IMR-90 (cell line): ENCODE measurements around the gene POLR3GL. TPM values are rescaled to one million over a fixed set of nuclear protein-coding genes. Genes with fewer than 3 reads are reported as not detected.

ENCODE experiments used
- ATAC-seq: fragments of 200-7000 bp; cut with Tn5 transposase; 2 replicates; pipeline ENCODE4 v1.9.1; 2020; ENCODE audit warnings: low read depth, mild to moderate bottlenecking, moderate library complexity
- BruUV-seq: library from RNA; stranded (reverse); fragments of 400-500 nt; replicated peaks from 2 replicates; lab custom pipeline; 2021; lab: Mats Ljungman, UMichigan
- CTCF ChIA-PET: fragments of 300-600 bp; formaldehyde crosslinking; extraction: SDS; loops from one replicate; lab custom pipeline; 2021; ENCODE audit warnings: antibody characterized with exemption; lab: Yijun Ruan, JAX
- POLR2A ChIA-PET: fragments of 300-600 bp; sonication (Branson Sonifier 250); formaldehyde crosslinking; loops from one replicate; lab custom pipeline; 2022; ENCODE audit warnings: antibody characterized with exemption; ENCODE audit not compliant: unreplicated experiment; lab: Charles Lee
- DNase-seq: peaks from one replicate; pipeline ENCODE4 v3.0.0; 2013
- H2AFZ ChIP-seq: replicated peaks from 2 replicates; pipeline ENCODE3; 2013; ENCODE audit warnings: low read length, mild to moderate bottlenecking; ENCODE audit not compliant: poor library complexity
- H2AK5ac ChIP-seq: 2 replicates; pipeline ENCODE4 v1.6.1; 2013; ENCODE audit warnings: low read depth, low read length, inconsistent platforms
- H2AK9ac ChIP-seq: replicated peaks from 2 replicates; pipeline ENCODE3; 2013; ENCODE audit warnings: mild to moderate bottlenecking, low read depth, low read length, moderate library complexity; ENCODE audit not compliant: poor library complexity
- H2BK120ac ChIP-seq: 2 replicates; pipeline ENCODE4 v1.6.1; 2013; ENCODE audit warnings: low read depth, low read length, inconsistent platforms
- H2BK15ac ChIP-seq: 3 replicates; pipeline ENCODE4 v1.6.1; 2013; ENCODE audit warnings: low read depth, low read length, inconsistent platforms
- H2BK20ac ChIP-seq: 2 replicates; pipeline ENCODE4 v1.6.1; 2013; ENCODE audit warnings: low read depth, mild to moderate bottlenecking, inconsistent platforms, low read length, moderate library complexity
- H2BK5ac ChIP-seq: 2 replicates; pipeline ENCODE4 v1.6.1; 2013; ENCODE audit warnings: mild to moderate bottlenecking, low read depth, low read length, inconsistent platforms; ENCODE audit not compliant: poor library complexity, severe bottlenecking
- H3K14ac ChIP-seq: replicated peaks from 2 replicates; pipeline ENCODE4 v1.6.1; 2013; ENCODE audit warnings: low read depth, low read length, inconsistent platforms
- H3K18ac ChIP-seq: 2 replicates; pipeline ENCODE4 v1.6.1; 2013; ENCODE audit warnings: low read depth, low read length, control low read depth
- H3K23ac ChIP-seq: 2 replicates; pipeline ENCODE4 v1.6.1; 2013; ENCODE audit warnings: low read depth, low read length, inconsistent platforms
- H3K27ac ChIP-seq: 2 replicates; pipeline ENCODE4 v1.5.1; 2013; ENCODE audit warnings: mild to moderate bottlenecking, control low read depth, low read length; ENCODE audit not compliant: insufficient read depth
- H3K27me3 ChIP-seq: 2 replicates; pipeline ENCODE4 v1.6.1; 2013; ENCODE audit warnings: low read length; ENCODE audit not compliant: control insufficient read depth, insufficient read depth
- H3K36me3 ChIP-seq: 2 replicates; pipeline ENCODE4 v1.6.1; 2013; ENCODE audit warnings: low read length, mixed read lengths; ENCODE audit not compliant: control insufficient read depth, insufficient read depth
- H3K4ac ChIP-seq: 2 replicates; pipeline ENCODE4 v1.6.1; 2013; ENCODE audit warnings: low read depth, low read length, inconsistent platforms
- H3K4me1 ChIP-seq: 2 replicates; pipeline ENCODE4 v1.6.1; 2013; ENCODE audit warnings: low read length, mixed read lengths; ENCODE audit not compliant: control insufficient read depth, insufficient read depth
- H3K4me2 ChIP-seq: 2 replicates; pipeline ENCODE4 v1.6.1; 2013; ENCODE audit warnings: low read depth, mild to moderate bottlenecking, control low read depth, low read length, moderate library complexity
- H3K4me3 ChIP-seq: 2 replicates; pipeline ENCODE4 v1.5.1; 2013; ENCODE audit warnings: low read depth, mild to moderate bottlenecking, control low read depth, low read length, moderate library complexity; ENCODE audit not compliant: insufficient read depth
- H3K56ac ChIP-seq: 2 replicates; pipeline ENCODE4 v1.6.1; 2013; ENCODE audit warnings: low read length, inconsistent platforms; ENCODE audit not compliant: insufficient read depth; ENCODE audit errors: extremely low read depth
- H3K79me1 ChIP-seq, 2 experiments: 2 replicates each; pipeline ENCODE4 v1.6.1; 2013; ENCODE audit warnings: low read length in 2 of 2, inconsistent platforms in 1 of 2, low read depth in 1 of 2
- H3K9ac ChIP-seq: 2 replicates; pipeline ENCODE4 v1.6.1; 2013; ENCODE audit warnings: low read depth, low read length, control low read depth
- H3K9me1 ChIP-seq: 2 replicates; pipeline ENCODE4 v1.6.1; 2013; ENCODE audit warnings: low read length, inconsistent platforms; ENCODE audit not compliant: insufficient read depth
- H3K9me3 ChIP-seq: 2 replicates; pipeline ENCODE4 v1.6.1; 2013; ENCODE audit warnings: low read length; ENCODE audit not compliant: control insufficient read depth, insufficient read depth
- H4K20me1 ChIP-seq: 2 replicates; pipeline ENCODE4 v1.6.1; 2013; ENCODE audit warnings: low read length, inconsistent platforms; ENCODE audit not compliant: insufficient read depth
- H4K5ac ChIP-seq: 2 replicates; pipeline ENCODE4 v1.6.1; 2013; ENCODE audit warnings: mild to moderate bottlenecking, low read depth, low read length, control low read depth
- H4K8ac ChIP-seq, 2 experiments: 2 replicates each; pipeline ENCODE4 v1.6.1; 2013; ENCODE audit warnings: low read depth in 2 of 2, low read length in 2 of 2, control low read depth in 1 of 2, inconsistent platforms in 1 of 2
- H4K91ac ChIP-seq: 2 replicates; pipeline ENCODE4 v1.6.1; 2013; ENCODE audit warnings: low read depth, low read length, inconsistent platforms; ENCODE audit not compliant: insufficient read depth
- CHD1 ChIP-seq: IDR thresholded peaks from 2 replicates; pipeline ENCODE4 v1.6.1; 2012; ENCODE audit warnings: low read depth, low read length, improper control_type of control experiment
- RAD21 ChIP-seq: IDR thresholded peaks from 2 replicates; pipeline ENCODE4 v1.6.1; 2012; ENCODE audit warnings: low read length, improper control_type of control experiment
- WGBS, 2 experiments: methylation state at CpG; one replicate each; pipeline versions ENCODE4 v1.1.5 to v1.1.7; 2013; ENCODE audit warnings: missing lambda C conversion rate in 2 of 2; ENCODE audit not compliant: insufficient read length in 1 of 2; ENCODE audit errors: extremely low coverage in 2 of 2; 5-methylcytosine and 5-hydroxymethylcytosine counted together
- dilution Hi-C: fragments of 300-500 bp; cut with HindIII; formaldehyde crosslinking; loops from one replicate; pipeline ENCODE4 v1.14.3; 2018; ENCODE audit warnings: low sequenced_read_pairs; ENCODE audit not compliant: unreplicated experiment
- in situ Hi-C: fragments of 300-500 bp; cut with MboI; formaldehyde crosslinking; loops from 3 replicates; pipeline ENCODE4 v1.14.3; 2019; ENCODE audit warnings: low sequenced_read_pairs, inconsistent platforms, mixed read lengths
- intact Hi-C: fragments of 100-400 bp; cut with micrococcal nuclease; formaldehyde crosslinking; loops from 2 replicates; pipeline ENCODE4 v1.10.0; 2022
- polyA plus RNA-seq, 3 experiments: library from polyadenylated mRNA; depleted of rRNA; stranded (reverse); fragments of >200 nt; gene quantifications; 2 replicates each; pipeline ENCODE4 v1.2.3, GENCODE V29; 2012; ENCODE audit warnings: low replicate concordance in 1 of 3
- total RNA-seq: library from RNA; depleted of rRNA; stranded (reverse); fragments of >200 nt; gene quantifications from 2 replicates; pipeline ENCODE4 v1.2.3, GENCODE V29; 2012

Gene POLR3GL
- total and polyA plus RNA-seq, 2 of the 4 experiments (the other 2 are of a cell fraction), result 7.9 to 16.3 TPM

- H2BK15ac ChIP-seq, result peak overlapping the region; percentile 77
- CTCF ChIA-PET, result interaction anchor here (0.9 to 3.4 kb wide), 6 partner anchors 12 to 134 kb away, joined by 3 to 29 read pairs (median 4); partner anchors contain the start of genes NUDT17, RBM8A and TXNIP
- peak overlapping the region; percentile 82 for H2AK5ac ChIP-seq
- peaks cover 0 to 12% of the 10 kb centered on the region in 2 experiments; a peak in 3 of 4 replicates for H3K79me1 ChIP-seq
- H3K4me3 ChIP-seq, result no peak overlapping the region
- H2BK5ac ChIP-seq, result peak overlapping the region; percentile 89
- peak overlapping the region; percentile 16; the same call in 1 of the 2 replicates for H3K9ac ChIP-seq
- no peaks in the 10 kb centered on the region for H4K20me1 ChIP-seq
- peak overlapping the region; percentile 89 for H3K4ac ChIP-seq
- H4K91ac ChIP-seq, result peak overlapping the region; percentile 82
- no CpG with 5 or more reads among the region's 7 CpGs for WGBS, 2 experiments
- intact Hi-C loops, result loop anchor here (1.0 kb wide), 1 partner anchor 15 kb away; no protein-coding TSS in a partner anchor
- H2AK9ac ChIP-seq, result peak overlapping the region; percentile 93
- in situ Hi-C loops, result no loop called here
- peak overlapping the region; percentile 88 for H3K14ac ChIP-seq
- H2BK20ac ChIP-seq, result peak overlapping the region; percentile 68
- peak overlapping the region; percentile 84 for H3K56ac ChIP-seq
- H3K27me3 ChIP-seq, result no peaks in the 10 kb centered on the region
- peaks cover 17% of the 10 kb centered on the region for H3K4me1 ChIP-seq
- peak overlapping the region; percentile 42; the same call in 1 of the 2 replicates for H3K4me2 ChIP-seq
- POLR2A ChIA-PET, result interaction anchor here (0.5 to 2.4 kb wide), 7 partner anchors 8 to 53 kb away, joined by 3 to 11 read pairs (median 6); partner anchors contain the start of gene RBM8A
- no peak for ATAC-seq
- BruUV-seq, result no TSS peak
- peak overlapping the region; percentile 63 for H3K27ac ChIP-seq
- no peaks in the 10 kb centered on the region for H3K9me3 ChIP-seq
- dilution Hi-C loops, result no loop called here
- H3K18ac ChIP-seq, result peak overlapping the region; percentile 45; the same call in 1 of the 2 replicates
- H2AFZ ChIP-seq, result no peak overlapping the region
- peaks cover 14% of the 10 kb centered on the region for H3K9me1 ChIP-seq
- peak overlapping the region; percentile 93 for H2BK120ac ChIP-seq
- H3K23ac ChIP-seq, result peak overlapping the region; percentile 79; the same call in 1 of the 2 replicates
- no peak for DNase-seq
- peak overlapping the region; percentile 20 to 91 for H4K8ac ChIP-seq
- no peaks in the 10 kb centered on the region for H3K36me3 ChIP-seq
- TF ChIP-seq RAD21, result 0 out of 2 replicates have a peak, but pooled peaks have one; percentile 10
- TF ChIP-seq CHD1, result no peak
- peak overlapping the region; percentile 59 for H4K5ac ChIP-seq
These were observed 15.4 kb downstream of the POLR3GL start for GRCh38 chr1:145979746-145980456.
